Caco-2 (cell line): Measurements from ENCODE around the gene NHERF2. TPM values are rescaled to one million over a fixed set of nuclear protein-coding genes. Genes with fewer than 3 reads are reported as not detected.

Experiments used
- BruUV-seq: library from RNA; stranded (reverse); fragments of 400-500 nt; replicated peaks from 2 replicates; lab custom pipeline; 2021; lab: Mats Ljungman, UMichigan
- CTCF ChIA-PET: fragments of 300-600 bp; sonication (Branson Sonifier 250); formaldehyde crosslinking; loops from one replicate; lab custom pipeline; 2022; ENCODE audit warnings: antibody characterized with exemption; lab: Charles Lee
- POLR2A ChIA-PET: fragments of 300-600 bp; sonication (Branson Sonifier 250); formaldehyde crosslinking; loops from one replicate; lab custom pipeline; 2022; ENCODE audit warnings: antibody characterized with exemption; lab: Charles Lee
- DNase-seq, 2 experiments: peaks; one replicate each; pipeline versions ENCODE4 v3.0.0 to v3.0.0-alpha.2; 2020 to 2022
- H3K27me3 ChIP-seq: replicated peaks from 2 replicates; pipeline ENCODE4 v1.6.0; 2011; ENCODE audit warnings: low read length; ENCODE audit not compliant: control insufficient read depth, insufficient read depth
- H3K36me3 ChIP-seq: 2 replicates; pipeline ENCODE4 v1.5.1; 2011; ENCODE audit warnings: low read length; ENCODE audit not compliant: control insufficient read depth, insufficient read depth
- H3K4me1 ChIP-seq: fragments of 250-450 bp; sonication (Bioruptor Pico); 2 replicates; pipeline ENCODE4 v1.5.1; 2020; ENCODE audit warnings: mild to moderate bottlenecking
- H3K4me3 ChIP-seq: 2 replicates; pipeline ENCODE4 v1.5.1; 2011; ENCODE audit warnings: low read depth, mild to moderate bottlenecking, control low read depth, low read length
- H3K9me3 ChIP-seq: fragments of 250-450 bp; sonication (Bioruptor Pico); 2 replicates; pipeline ENCODE4 v1.5.1; 2020; ENCODE audit warnings: mild to moderate bottlenecking, moderate library complexity
- H3K27ac Mint-ChIP-seq: one replicate; pipeline ENCODE4 v1.8.0; 2022; ENCODE audit warnings: mixed read lengths; ENCODE audit not compliant: unreplicated experiment
- H3K27me3 Mint-ChIP-seq: one replicate; pipeline ENCODE4 v1.8.0; 2022; ENCODE audit warnings: mixed read lengths; ENCODE audit not compliant: insufficient read depth, unreplicated experiment
- H3K36me3 Mint-ChIP-seq: one replicate; pipeline ENCODE4 v1.8.0; 2022; ENCODE audit warnings: mild to moderate bottlenecking, mixed read lengths; ENCODE audit not compliant: insufficient read depth, unreplicated experiment
- H3K4me1 Mint-ChIP-seq: one replicate; pipeline ENCODE4 v1.8.0; 2022; ENCODE audit warnings: low read depth, mixed read lengths; ENCODE audit not compliant: unreplicated experiment
- H3K4me3 Mint-ChIP-seq: one replicate; pipeline ENCODE4 v1.8.0; 2022; ENCODE audit warnings: mild to moderate bottlenecking, moderate library complexity, mixed read lengths; ENCODE audit not compliant: unreplicated experiment
- H3K9me3 Mint-ChIP-seq: one replicate; pipeline ENCODE4 v1.8.0; 2022; ENCODE audit warnings: mixed read lengths; ENCODE audit not compliant: unreplicated experiment
- CTCF ChIP-seq, 2 experiments: fragments of 200-600 bp in 1 of 2; IDR thresholded peaks; 1 replicate in 1 of 2; 2 replicates in 1 of 2; pipeline versions ENCODE4 v1.5.1 to v1.8.0; 2011 to 2022; ENCODE audit warnings: antibody characterized with exemption in 1 of 2, control low read depth in 1 of 2, inconsistent platforms in 1 of 2, low read depth in 1 of 2, low read length in 1 of 2, mild to moderate bottlenecking in 1 of 2, moderate library complexity in 1 of 2; ENCODE audit not compliant: insufficient read depth in 1 of 2, severe bottlenecking in 1 of 2, unreplicated experiment in 1 of 2
- intact Hi-C: fragments of 100-400 bp; cut with micrococcal nuclease; formaldehyde crosslinking; loops from one replicate; pipeline ENCODE4 v1.10.0; 2022; ENCODE audit not compliant: unreplicated experiment
- total RNA-seq: library from RNA; stranded (reverse); gene quantifications from 2 replicates; pipeline ENCODE4 v1.2.3, GENCODE V29; 2022

The NHERF2 gene
- total RNA-seq, 1 experiment from 2014 or later: 26.6 TPM

- POLR2A ChIA-PET: interaction anchor here (0.5 to 1.6 kb wide), 3 partner anchors 75 to 204 kb away, joined by 3 to 4 read pairs (median 3); partner anchors contain the start of genes ECI1 and RPS2
- H3K36me3 Mint-ChIP-seq: no peaks in the 10 kb centered on the region
- no peaks in the 10 kb centered on the region for H3K27me3 Mint-ChIP-seq
- no peaks in the 10 kb centered on the region for H3K27me3 ChIP-seq
- no peak for DNase-seq
- peaks cover 6% of the 10 kb centered on the region for H3K4me1 Mint-ChIP-seq
- H3K9me3 Mint-ChIP-seq: no peaks in the 10 kb centered on the region
- peak overlapping the region; percentile 23 for H3K27ac Mint-ChIP-seq
- peak overlapping the region; percentile 89 for H3K4me3 Mint-ChIP-seq
- H3K9me3 ChIP-seq: no peaks in the 10 kb centered on the region
- H3K4me3 ChIP-seq: peak overlapping the region; percentile 90
- intact Hi-C loops: loop anchor here (1.0 to 2.0 kb wide), 2 partner anchors 20 to 24 kb away; no protein-coding TSS in a partner anchor
- BruUV-seq: no TSS peak
- no peaks in the 10 kb centered on the region for H3K36me3 ChIP-seq
- CTCF ChIA-PET: interaction anchor here (1.2 to 1.8 kb wide), 3 partner anchors 19 to 43 kb away, joined by 3 to 18 read pairs (median 14); no protein-coding TSS in a partner anchor
- TF ChIP-seq CTCF (IDR thresholded peaks at IDR 0.05; ENCODE audit: insufficient read depth in 1 of 2, low read depth in 1 of 2, low read length in 1 of 2, severe bottlenecking in 1 of 2, unreplicated experiment in 1 of 2): no peak
- H3K4me1 ChIP-seq: no peaks in the 10 kb centered on the region
Measured at GRCh38 chr16:2046893-2047329, 20.2 kb downstream of the NHERF2 start.

- BruUV-seq: no TSS peak
- intact Hi-C loops: loop anchor here (1.0 to 2.0 kb wide), 2 partner anchors 20 to 25 kb away; no protein-coding TSS in a partner anchor
Measured at GRCh38 chr16:2047330-2048115, 20.8 kb downstream of the NHERF2 start, which contains the start of the genes NTHL1 and TSC2. Gene NTHL1, minus strand, starts transcription at chr16:2047834. Its CDS starts 11 bp downstream, at chr16:2047823. Gene TSC2, plus strand, starts transcription at chr16:2047985. Its CDS starts 631 bp downstream, at chr16:2048616.

More at GRCh38 chr16:2047330-2048115, 20.8 kb downstream of the NHERF2 start, which contains the start of the genes NTHL1 and TSC2:
- Mint-ChIP-seq H3K27ac (peak within 1 kb of the TSS; percentile 23), H3K27me3 (no peaks in the 10 kb centered on the region), H3K4me3 (peak within 1 kb of the TSS; percentile 89), H3K4me1 (peaks cover 6% of the 10 kb centered on the region), H3K9me3 (no peaks in the 10 kb centered on the region), H3K36me3 (no peaks in the 10 kb centered on the region)
- peak; percentile 39 to 56 for TF ChIP-seq CTCF (IDR thresholded peaks at IDR 0.05; ENCODE audit: insufficient read depth in 1 of 2, low read depth in 1 of 2, low read length in 1 of 2, severe bottlenecking in 1 of 2, unreplicated experiment in 1 of 2)
- H3K9me3 ChIP-seq: no peaks in the 10 kb centered on the region
- DNase-seq: peak; percentile 94 to 96
- no peaks in the 10 kb centered on the region for H3K36me3 ChIP-seq
- H3K27me3 ChIP-seq: no peaks in the 10 kb centered on the region
- ChIA-PET POLR2A (interaction anchor here (0.7 to 1.6 kb wide), 4 partner anchors 27 to 204 kb away, joined by 3 to 6 read pairs (median 4); partner anchors contain the start of genes ECI1, NPW, RPS2 and TRAF7), CTCF (interaction anchor here (0.6 to 1.8 kb wide), 6 partner anchors 8 to 542 kb away, joined by 3 to 18 read pairs (median 4); partner anchors contain the start of gene TRAF7)
- H3K4me3 ChIP-seq: peak within 1 kb of the TSS; percentile 90
- H3K4me1 ChIP-seq: no peaks in the 10 kb centered on the region
